ENCODE measurements around the gene F2.

GRCh38 chr11:46738887-46739286 is 19.9 kb downstream of the F2 start:
- no peak for TF ChIP-seq CTCF (IDR thresholded peaks at IDR 0.05)
- TF ChIP-seq POLR2A (IDR thresholded peaks at IDR 0.05) = no peak

Data from heart left ventricle (tissue), 13 donors.